Astrocyte (in vitro differentiated cells and primary cell): ENCODE measurements around the gene SMCO3.

Experiments used
- CTCF ChIP-seq: IDR thresholded peaks from 2 replicates; pipeline ENCODE4 v1.5.1; 2011; ENCODE audit warnings: low read depth, mild to moderate bottlenecking, inconsistent platforms, low read length, moderate library complexity; ENCODE audit not compliant: insufficient read depth
- EZH2 ChIP-seq: IDR thresholded peaks from 2 replicates; pipeline ENCODE4 v1.6.1; 2012; ENCODE audit warnings: mild to moderate bottlenecking, low read length, inconsistent platforms; ENCODE audit not compliant: insufficient read depth

DNA sequence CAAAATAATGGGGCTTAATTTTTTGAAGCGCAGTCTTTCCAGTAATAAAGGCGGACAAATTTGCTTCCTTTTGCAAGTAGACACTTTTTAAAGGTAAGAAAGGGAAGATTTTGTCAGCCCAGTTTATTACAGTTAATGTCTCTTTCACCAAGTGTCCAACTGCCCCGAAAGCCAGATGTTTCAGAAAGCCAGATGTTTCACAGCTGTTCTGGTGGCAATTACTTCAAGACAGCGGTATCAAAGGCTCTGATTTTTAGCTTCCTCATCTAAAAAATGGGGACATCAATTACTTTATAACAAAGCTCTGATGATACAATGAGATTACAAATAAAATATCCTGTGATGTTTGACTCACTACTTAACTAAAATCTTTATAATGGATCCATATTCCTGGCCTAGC lies 11.7 kb downstream of the SMCO3 start:
- no peak for TF ChIP-seq EZH2
- TF ChIP-seq CTCF = no peak
